IPS DF 6.9 (cell line): ENCODE data around the gene MOB3C.

Experiments
- DNase-seq: peaks from one replicate; pipeline ENCODE4 v3.0.0-alpha.2; 2013; ENCODE audit warnings: low read depth, low spot score
- H3K27ac ChIP-seq: one replicate; pipeline ENCODE4 v1.5.1; 2013; ENCODE audit warnings: low read length, control low read depth
- H3K27me3 ChIP-seq: 2 replicates; pipeline ENCODE4 v1.6.1; 2013; ENCODE audit warnings: mild to moderate bottlenecking, low read length; ENCODE audit not compliant: control insufficient read depth, insufficient read depth
- H3K36me3 ChIP-seq: 2 replicates; pipeline ENCODE4 v1.6.1; 2013; ENCODE audit warnings: low read length; ENCODE audit not compliant: control insufficient read depth, insufficient read depth
- H3K4me1 ChIP-seq: 2 replicates; pipeline ENCODE4 v1.6.1; 2013; ENCODE audit warnings: low read length; ENCODE audit not compliant: control insufficient read depth, insufficient read depth
- H3K4me3 ChIP-seq: 2 replicates; pipeline ENCODE4 v1.5.1; 2013; ENCODE audit warnings: mild to moderate bottlenecking, low read length
- H3K9me3 ChIP-seq: 2 replicates; pipeline ENCODE4 v1.6.1; 2013; ENCODE audit warnings: low read length, inconsistent platforms; ENCODE audit not compliant: control insufficient read depth, insufficient read depth
- WGBS: extraction: QIAGEN DNeasy Blood & Tissue Kit; methylation state at CpG from one replicate; pipeline ENCODE4 v1.1.7; 2013; ENCODE audit warnings: mixed read lengths, missing lambda C conversion rate; ENCODE audit not compliant: insufficient read length, insufficient coverage; 5-methylcytosine and 5-hydroxymethylcytosine counted together

MOB3C gene

DNA sequence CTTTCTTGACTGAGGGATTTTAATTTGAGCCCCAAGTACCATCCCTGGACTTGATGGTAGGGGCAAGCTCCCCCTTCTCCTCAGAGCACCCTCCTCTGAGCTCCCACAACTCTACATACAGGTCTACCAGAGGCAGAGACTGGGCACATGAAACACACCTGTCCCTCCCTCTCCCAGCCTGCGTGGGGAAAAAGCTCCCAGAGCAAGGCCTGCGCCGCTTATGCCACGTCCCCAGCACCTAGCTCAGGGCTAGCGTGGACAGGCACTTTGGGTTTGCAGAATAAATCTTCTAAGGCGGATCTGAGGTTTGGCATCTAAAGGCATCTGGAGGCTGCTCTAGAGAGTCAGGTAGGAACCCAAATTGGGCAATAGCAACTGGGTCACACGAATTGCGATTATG lies 57.6 kb downstream of the MOB3C start:
- DNase-seq, result no peak
- H3K9me3 ChIP-seq, result no peaks in the 10 kb centered on the region
- no peaks in the 10 kb centered on the region for H3K27me3 ChIP-seq
- H3K4me1 ChIP-seq, result 0 out of 2 replicates have a peak, but pooled peaks cover 2% of the 10 kb centered on the region
- H3K27ac ChIP-seq, result no peak overlapping the region
- no peak overlapping the region for H3K4me3 ChIP-seq
- no peaks in the 10 kb centered on the region; the same call in 1 of the 2 replicates for H3K36me3 ChIP-seq
- no CpG with 5 or more reads among the region's 8 CpGs for WGBS

- WGBS, result no CpG with 5 or more reads among the region's 20 CpGs
- no peak for DNase-seq
- Histone ChIP-seq H3K27ac (no peak overlapping the region), H3K27me3 (no peaks in the 10 kb centered on the region), H3K9me3 (no peaks in the 10 kb centered on the region), H3K4me1 (0 out of 2 replicates have a peak, but pooled peaks cover 2% of the 10 kb centered on the region), H3K4me3 (no peak overlapping the region), H3K36me3 (no peaks in the 10 kb centered on the region; the same call in 1 of the 2 replicates)
These were observed 58.3 kb downstream of the MOB3C start for GRCh38 chr1:46558141-46558963.
